HG02943 (cell line): Measurements from ENCODE around the gene DAB2.

Experiments
- ATAC-seq: cut with Tn5 transposase; IDR thresholded peaks from one replicate; pipeline ENCODE4 v1.9.1; 2021; ENCODE audit warnings: mild to moderate bottlenecking, low read depth, moderate library complexity; ENCODE audit not compliant: unreplicated experiment

The DAB2 gene

GRCh38 chr5:39424736-39425637 lies at the start of gene DAB2:
TSS of gene DAB2 (minus strand) at chr5:39424980. CDS start at chr5:39394320, 30,660 bp downstream.
- no peak for ATAC-seq

GRCh38 chr5:39473156-39473775 lies 48.5 kb upstream of the DAB2 start:
- ATAC-seq, result no peak

DNA sequence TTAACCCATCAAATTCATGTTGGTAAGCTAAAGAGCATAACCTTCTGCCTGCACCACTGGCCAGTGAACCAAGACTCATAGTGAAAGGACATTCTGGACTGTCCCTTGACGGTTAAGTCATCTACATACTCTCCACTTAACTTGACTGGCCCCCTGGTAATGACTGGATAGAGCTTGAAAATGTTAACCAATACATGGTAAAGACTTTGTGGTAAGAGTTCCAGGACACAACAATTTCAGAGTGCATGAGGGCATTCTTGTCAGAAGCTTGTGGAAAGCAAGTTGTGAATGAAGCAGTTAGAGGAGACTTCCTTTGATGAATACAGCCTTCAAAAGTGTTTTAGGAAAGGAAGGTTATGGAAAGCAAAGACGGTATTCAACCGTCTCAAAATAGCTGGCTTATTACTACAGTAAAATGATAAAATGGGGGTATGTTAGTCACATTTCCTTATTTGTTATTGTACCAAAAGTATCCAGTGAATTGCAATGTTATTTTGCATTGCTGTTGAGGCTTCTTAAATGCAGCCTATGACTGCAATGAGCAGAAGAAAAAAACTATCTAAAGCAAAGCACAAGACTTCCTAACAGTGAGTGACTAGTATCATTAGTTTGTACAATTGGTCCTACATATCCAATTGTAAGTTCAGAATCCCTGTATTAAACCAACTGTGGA lies 47.2 kb upstream of the DAB2 start:
- no peak for ATAC-seq

DNA sequence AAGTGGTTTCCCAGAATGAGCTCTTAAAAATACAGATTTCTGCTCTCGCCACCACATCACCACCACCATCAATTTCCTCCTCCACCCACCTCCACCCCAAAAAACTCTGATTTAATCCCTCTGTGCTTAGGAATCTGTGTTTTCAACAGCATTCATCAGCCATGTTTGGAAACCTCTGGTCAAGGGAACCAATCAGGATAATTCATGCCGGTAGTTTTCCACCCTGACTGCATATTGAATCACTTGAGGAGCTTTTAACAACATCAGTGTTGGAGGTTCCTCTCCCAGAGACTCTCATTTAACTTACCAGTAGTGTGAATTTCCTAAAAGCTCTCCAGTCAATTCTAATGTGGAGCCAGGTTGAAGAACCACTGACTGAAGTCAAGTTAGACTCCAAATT lies 46.0 kb upstream of the DAB2 start:
- ATAC-seq, result no peak

GRCh38 chr5:39469777-39470415 lies 45.1 kb upstream of the DAB2 start:
- no peak for ATAC-seq

DNA sequence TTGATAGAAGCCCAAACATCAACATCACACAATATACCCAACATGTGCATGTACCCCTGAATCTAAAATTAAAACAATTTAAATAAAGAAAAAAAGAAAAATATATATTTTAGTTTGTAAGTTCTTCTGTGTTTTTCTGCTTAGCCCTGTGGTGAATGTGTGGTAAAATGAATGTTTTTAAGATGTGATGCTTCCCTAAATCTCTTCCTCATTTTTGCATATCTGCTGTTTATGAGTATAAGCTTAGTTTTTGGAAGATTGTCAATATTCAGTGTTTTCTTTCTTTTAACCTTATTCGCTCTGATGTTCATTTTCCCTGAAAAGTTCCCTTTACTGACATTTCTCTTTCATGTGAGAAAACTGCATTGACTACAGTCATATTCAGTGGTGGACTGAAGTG lies 44.4 kb upstream of the DAB2 start:
- no peak for ATAC-seq

DNA sequence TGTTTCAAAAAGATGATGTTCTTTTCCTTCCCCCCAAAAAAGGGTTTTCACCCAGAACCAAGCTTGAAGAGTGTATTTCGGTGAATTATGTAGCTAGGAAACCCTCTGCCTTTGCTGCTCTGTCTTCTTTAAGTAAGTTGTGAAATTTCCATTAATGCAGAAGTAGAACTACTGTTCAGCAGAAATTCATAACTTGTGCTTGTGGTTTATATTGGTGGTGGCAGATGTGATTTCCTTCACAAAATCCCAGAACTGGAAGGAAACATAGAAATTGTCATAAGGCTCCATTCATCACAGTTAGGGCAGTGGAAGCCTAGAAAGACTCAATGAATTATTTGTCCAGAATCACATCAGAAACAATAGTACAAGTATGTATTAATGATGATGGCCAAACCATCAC lies 42.1 kb upstream of the DAB2 start:
- no peak for ATAC-seq

- no peak for ATAC-seq
These were observed 41.1 kb upstream of the DAB2 start for GRCh38 chr5:39465843-39466242.

DNA sequence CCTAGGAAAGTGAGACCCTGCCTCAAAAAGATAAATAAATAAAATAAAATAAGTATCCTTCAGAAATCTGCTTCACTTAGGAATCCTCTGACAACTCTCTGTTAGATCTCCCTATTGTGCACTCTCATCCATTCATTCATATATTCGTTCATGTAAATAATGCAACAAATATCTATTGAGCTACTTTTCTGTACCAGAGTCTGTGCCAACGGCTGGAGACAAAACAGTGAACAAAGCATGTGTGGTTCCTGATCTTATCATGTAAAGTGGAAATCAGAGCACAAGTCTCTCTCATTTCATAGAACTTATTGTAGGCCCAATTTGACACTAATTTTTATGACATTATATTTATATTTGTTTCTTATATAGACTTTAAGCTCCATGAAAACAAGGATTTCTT lies 40.3 kb upstream of the DAB2 start:
- ATAC-seq, result no peak

- no peak for ATAC-seq
These were observed 39.3 kb upstream of the DAB2 start for GRCh38 chr5:39464088-39464487.

- ATAC-seq, result no peak
These were observed 37.4 kb upstream of the DAB2 start for GRCh38 chr5:39462211-39462610.

DNA sequence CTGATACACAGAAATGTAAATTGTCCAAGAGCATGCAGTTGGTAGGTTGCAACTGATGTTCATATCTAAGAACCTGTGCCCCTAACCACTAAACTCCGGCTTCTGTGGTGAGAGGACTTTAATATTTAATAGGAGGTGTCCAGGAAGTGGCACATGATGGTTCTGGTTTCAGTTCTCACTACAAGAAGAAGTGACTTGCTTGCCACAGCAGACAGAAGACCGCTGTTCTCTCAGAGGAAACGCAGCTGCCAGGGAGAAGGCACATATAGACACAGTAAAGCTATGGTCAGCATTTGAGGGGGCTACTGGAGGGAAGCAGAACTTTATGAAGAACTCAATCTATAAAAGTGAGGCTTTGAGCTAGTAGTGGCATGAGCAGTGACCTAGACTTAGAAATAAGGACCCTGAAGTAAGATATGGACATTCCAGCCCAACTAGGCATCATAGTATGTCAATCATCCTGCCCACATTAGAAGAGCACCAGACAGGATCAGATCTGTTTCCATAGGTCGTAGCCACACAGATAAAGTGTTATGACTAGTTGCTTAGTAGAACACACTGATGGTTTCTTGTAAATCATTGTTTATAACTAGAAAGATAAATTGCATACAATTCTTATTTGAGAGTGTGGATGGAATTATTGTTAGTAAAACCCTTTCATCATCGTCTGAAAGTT lies 36.4 kb upstream of the DAB2 start:
- peak; percentile 100 for ATAC-seq

- ATAC-seq, result no peak
These were observed 35.1 kb upstream of the DAB2 start for GRCh38 chr5:39459907-39460306.

GRCh38 chr5:39459071-39459470 lies 34.3 kb upstream of the DAB2 start:
- no peak for ATAC-seq

- no peak for ATAC-seq
These were observed 30.9 kb upstream of the DAB2 start for GRCh38 chr5:39455645-39456044.

DNA sequence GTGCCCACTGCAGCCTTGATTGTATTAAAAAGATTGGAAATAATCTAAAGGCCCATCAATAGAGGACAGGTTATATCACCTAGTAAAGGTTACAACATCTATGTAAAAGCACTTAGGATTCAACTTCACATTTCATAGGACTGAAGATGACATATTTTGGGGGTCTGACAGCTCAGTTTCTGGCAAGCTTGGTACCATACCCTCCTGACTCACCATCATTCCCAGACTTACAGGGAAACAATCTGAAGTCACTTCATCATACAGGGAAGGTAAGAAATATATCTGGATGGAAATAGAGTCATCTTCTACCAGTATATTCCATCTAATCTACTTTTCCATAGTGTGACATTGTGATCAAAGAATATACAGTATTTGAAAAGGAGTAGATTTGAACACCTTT lies 28.8 kb upstream of the DAB2 start:
- no peak for ATAC-seq

- ATAC-seq, result no peak
These were observed 28.1 kb upstream of the DAB2 start for GRCh38 chr5:39452846-39453245.

DNA sequence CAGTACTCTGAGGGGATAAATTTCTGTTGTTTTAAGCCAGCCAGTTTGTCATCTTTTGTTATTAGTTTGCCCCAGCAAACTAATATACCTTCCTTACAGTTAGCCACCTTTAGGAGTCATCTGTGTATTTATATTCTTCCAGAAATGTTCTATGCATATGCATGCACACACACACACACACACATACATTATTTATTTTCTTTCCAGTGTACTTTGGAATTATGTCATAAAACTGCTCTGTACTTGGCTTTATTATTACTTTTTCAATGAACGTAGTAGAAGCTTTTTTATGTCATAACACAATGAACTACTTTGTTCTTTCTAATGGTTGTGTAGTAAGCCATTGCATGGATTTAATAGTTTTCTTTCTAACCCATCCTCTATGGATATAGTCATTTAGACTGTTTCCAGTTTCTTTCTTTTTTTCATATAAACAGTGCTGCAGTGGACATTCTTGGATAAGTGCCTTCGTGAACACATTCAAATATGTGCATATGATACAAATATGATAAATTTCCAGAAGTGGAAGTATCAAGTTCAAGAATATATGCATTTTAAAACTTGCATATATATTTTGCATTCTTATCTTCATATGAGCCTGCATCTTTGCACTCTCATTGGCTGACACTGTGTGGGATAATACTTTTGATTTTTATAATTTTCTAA lies 26.6 kb upstream of the DAB2 start:
- no peak for ATAC-seq

DNA sequence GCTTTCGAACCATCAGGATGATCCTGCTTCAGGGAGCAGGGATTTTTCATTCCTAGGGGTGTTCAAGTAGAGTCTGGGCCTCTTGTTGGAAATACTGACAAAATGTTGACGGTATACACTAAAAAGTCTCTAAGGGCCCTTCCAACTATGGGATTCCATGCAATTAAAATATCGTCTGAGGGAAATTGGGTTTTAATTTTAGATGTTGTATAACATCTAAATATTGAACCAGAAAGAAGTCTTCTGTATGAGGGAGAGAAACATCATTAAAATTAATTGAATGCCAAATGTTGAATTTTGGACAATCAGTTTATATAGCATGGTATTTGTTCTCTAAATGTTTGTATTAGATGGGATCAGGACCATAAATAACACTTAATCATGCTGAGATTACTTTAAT lies 25.7 kb upstream of the DAB2 start:
- no peak for ATAC-seq

DNA sequence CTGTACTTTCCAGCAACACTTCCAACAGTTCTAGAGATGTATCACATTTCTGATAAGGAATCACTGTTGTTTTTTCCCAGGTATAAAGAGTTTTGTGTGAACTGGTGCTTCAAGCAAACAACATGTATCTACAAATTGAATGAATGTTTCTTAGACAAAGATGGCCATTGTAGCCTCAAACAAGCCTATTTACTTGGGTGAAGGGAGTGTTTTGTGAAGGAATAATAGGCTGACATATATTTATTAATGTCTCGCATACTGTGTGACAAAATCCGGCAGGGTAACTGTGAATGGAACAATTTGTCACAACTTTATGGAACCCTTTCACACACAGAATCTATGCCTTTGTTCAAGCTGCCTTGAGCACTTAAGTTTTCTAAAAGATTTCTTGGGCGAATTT lies 24.8 kb upstream of the DAB2 start:
- no peak for ATAC-seq
